Measurements from ENCODE around the gene FBXL17. TPM values are rescaled to one million over a fixed set of nuclear protein-coding genes. Genes with fewer than 3 reads are reported as not detected.

FBXL17 gene
- total and polyA plus RNA-seq, 2 of the 13 experiments (the other 11 are each of a cell fraction or from before 2014, with no cell fraction given), result 3.0 to 7.9 TPM

DNA sequence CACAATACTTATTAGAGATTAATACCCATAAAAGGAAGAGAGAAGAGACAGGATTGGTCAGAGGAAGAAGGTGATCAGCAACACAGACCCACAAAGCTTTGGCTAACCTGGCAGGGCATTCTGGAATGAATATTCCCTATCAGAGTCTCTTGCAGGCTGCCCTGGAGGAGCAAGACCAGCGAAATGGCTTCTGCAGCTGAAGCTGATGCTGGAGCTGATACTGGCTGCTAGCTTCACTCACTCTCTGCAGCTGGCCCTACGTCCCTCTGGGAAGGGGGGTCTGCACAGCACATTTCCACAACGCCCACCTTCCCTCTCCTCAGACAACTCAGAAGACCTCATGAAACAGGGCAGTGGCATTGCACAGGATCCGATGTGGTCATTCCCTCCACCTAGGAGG, 541.3 kb downstream of the FBXL17 start (continued):
- TF ChIP-seq HDAC1 (CRISPR knock-in tag; IDR thresholded peaks at IDR 0.05), result no peak
- TF ChIP-seq GTF2F1 (IDR thresholded peaks at IDR 0.05; ENCODE audit: low read length), result no peak
- TF ChIP-seq ZBTB49 (CRISPR knock-in tag; IDR thresholded peaks at IDR 0.05; ENCODE audit: borderline replicate concordance), result no peak
- TF ChIP-seq GLMP (CRISPR knock-in tag; IDR thresholded peaks at IDR 0.05; ENCODE audit: borderline replicate concordance), result no peak
- TF ChIP-seq ZNF777 (CRISPR knock-in tag; IDR thresholded peaks at IDR 0.05), result no peak
- no peak for TF ChIP-seq BCLAF1 (IDR thresholded peaks at IDR 0.05)

DNA sequence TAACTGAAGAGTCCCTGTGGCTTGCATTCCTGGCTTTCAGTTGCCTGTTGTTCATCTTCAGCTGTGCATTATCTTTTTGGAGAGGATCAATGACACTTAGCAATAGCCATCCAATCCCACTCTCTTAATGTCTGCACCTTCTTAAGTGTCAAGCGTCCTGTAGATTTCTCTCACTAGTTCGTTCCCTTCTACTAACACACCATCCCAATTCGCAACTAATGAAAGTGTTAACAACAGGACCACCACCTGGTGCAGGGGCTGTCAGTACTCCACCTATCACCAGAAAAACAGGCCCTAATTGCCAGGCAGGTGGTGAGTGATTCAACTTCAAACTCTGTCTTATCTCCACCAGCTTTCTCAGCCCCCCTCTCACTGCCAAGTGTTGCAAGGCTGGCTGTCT, 541.7 kb downstream of the FBXL17 start:
- Histone ChIP-seq H3K4me2 (ENCODE audit: low read depth, low read length) (no peak overlapping the region), H3K36me3 (replicated peaks in 1 of 2; ENCODE audit: control insufficient read depth in 1 of 2, insufficient read depth in 2 of 2, low read length in 2 of 2) (no peaks in the 10 kb centered on the region), H3K27ac (ENCODE audit: extremely low read length, insufficient read depth, low read length) (no peak overlapping the region), H3K9me3 (ENCODE audit: low read length) (no peaks in the 10 kb centered on the region), H4K20me1 (ENCODE audit: insufficient read depth, low read length) (no peaks in the 10 kb centered on the region), H3K27me3 (ENCODE audit: control insufficient read depth in 1 of 2, insufficient read depth in 2 of 2, low read length in 2 of 2) (no peaks in the 10 kb centered on the region), H3K4me1 (ENCODE audit: insufficient read depth, low read length) (no peaks in the 10 kb centered on the region), H3K9ac (ENCODE audit: insufficient read depth, low read depth, low read length) (no peak overlapping the region), H3K79me2 (ENCODE audit: insufficient read depth, low read length) (no peaks in the 10 kb centered on the region), H2AFZ (ENCODE audit: low read length) (no peak overlapping the region), H3K4me3 (replicated peaks in 1 of 3; ENCODE audit: insufficient read depth in 1 of 3, low read depth in 2 of 3, low read length in 3 of 3) (no peak overlapping the region)
- TF ChIP-seq ZNF264 (CRISPR knock-in tag; IDR thresholded peaks at IDR 0.05) (no peak), ZC3H13 (CRISPR knock-in tag; IDR thresholded peaks at IDR 0.05) (no peak), ZNF550 (CRISPR knock-in tag; IDR thresholded peaks at IDR 0.05; ENCODE audit: borderline replicate concordance) (no peak), ARHGAP35 (CRISPR knock-in tag; IDR thresholded peaks at IDR 0.05; ENCODE audit: borderline replicate concordance) (no peak), ADNP (CRISPR knock-in tag; IDR thresholded peaks at IDR 0.05) (no peak), ZNF343 (CRISPR knock-in tag; IDR thresholded peaks at IDR 0.05) (no peak), CBX5 (CRISPR knock-in tag; IDR thresholded peaks at IDR 0.05; ENCODE audit: borderline replicate concordance) (no peak)
- TF ChIP-seq, protein P1, sequence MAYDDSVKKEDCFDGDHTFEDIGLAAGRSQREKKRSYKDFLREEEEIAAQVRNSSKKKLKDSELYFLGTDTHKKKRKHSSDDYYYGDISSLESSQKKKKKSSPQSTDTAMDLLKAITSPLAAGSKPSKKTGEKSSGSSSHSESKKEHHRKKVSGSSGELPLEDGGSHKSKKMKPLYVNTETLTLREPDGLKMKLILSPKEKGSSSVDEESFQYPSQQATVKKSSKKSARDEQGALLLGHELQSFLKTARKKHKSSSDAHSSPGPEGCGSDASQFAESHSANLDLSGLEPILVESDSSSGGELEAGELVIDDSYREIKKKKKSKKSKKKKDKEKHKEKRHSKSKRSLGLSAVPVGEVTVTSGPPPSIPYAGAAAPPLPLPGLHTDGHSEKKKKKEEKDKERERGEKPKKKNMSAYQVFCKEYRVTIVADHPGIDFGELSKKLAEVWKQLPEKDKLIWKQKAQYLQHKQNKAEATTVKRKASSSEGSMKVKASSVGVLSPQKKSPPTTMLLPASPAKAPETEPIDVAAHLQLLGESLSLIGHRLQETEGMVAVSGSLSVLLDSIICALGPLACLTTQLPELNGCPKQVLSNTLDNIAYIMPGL (CRISPR knock-in tag; IDR thresholded peaks at IDR 0.05; ENCODE audit: borderline replicate concordance in 1 of 2, low read depth in 1 of 2), result no peak
- DNase-seq (ENCODE audit: low spot score), result no peak
- no peak for ATAC-seq
- ChIA-PET POLR2A (no interaction called here), CTCF (ENCODE audit: low intra/inter-chr PET ratio, low total read pairs) (no interaction called here)
- intact Hi-C loops (cut with micrococcal nuclease; ENCODE audit: unreplicated experiment), result no loop called here
- no peak for FAIRE-seq
- in situ Hi-C loops (cut with HindIII; ENCODE audit: extremely low pct_ligation_motif_present, low pct_unique_long_range_greater_than_20kb), result no loop called here
- no TSS peak for BruUV-seq (replicated peaks)
- 38% methylated on average over 3 of the region's 3 CpGs for WGBS (ENCODE audit: low lambda C conversion rate)
